ENCODE measurements around the gene GREB1. TPM values are rescaled to one million over a fixed set of nuclear protein-coding genes. Genes with fewer than 3 reads are reported as not detected.

Gene GREB1
- total RNA-seq, 1 experiment from 2014 or later, result 0.90 TPM

DNA sequence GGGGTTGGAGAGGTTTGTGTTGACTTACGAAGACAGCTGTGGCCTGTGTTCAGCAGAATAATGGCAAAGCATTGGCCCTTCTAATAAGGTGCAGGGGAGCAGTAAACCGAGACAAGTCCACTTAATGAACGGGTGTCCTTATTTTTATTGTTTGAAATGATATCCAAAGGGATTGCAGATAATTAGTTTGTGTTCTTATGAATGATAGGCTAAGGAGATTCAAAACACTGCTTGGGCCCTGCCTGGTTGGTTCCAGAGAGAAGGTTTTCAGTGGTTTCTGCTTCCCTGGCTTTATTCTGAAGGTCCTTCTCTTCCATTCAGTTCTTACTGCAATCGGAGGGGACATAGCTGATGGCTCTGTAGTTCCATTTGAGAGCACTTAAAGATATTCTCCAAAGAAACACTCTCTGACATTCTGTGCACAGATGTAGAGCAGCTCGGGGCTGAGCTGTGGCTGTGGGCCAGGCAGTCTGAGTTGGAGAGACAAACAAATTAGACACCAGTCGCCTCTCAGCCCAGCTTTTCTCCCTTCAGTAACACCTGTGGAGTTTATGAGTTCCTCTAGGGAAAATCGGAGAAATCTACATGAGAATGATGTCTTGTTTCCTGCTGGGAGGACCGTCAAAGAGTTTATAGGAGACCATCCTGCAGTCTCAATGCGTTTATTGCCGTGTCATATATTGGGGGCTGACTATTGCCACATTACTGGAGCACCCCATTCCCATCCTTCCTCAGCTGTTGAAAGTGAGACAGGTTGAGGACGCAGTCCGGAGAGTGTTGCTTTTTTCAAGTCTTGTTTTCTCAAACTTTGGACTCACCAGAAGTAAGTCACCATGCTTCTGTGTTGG is 6.5 kb downstream of the GREB1 start:
- Mint-ChIP-seq H3K4me3 (ENCODE audit: low read depth, unreplicated experiment) (no peak overlapping the region), H3K27ac (ENCODE audit: unreplicated experiment) (no peak overlapping the region), H3K4me1 (ENCODE audit: low read depth, unreplicated experiment) (no peaks in the 10 kb centered on the region), H3K9me3 (ENCODE audit: low read depth, unreplicated experiment) (no peaks in the 10 kb centered on the region), H3K36me3 (ENCODE audit: insufficient read depth, unreplicated experiment) (no peaks in the 10 kb centered on the region), H3K27me3 (ENCODE audit: unreplicated experiment) (peaks cover 77% of the 10 kb centered on the region)
- CTCF ChIA-PET, result no interaction called here
- TF ChIP-seq, protein P1, sequence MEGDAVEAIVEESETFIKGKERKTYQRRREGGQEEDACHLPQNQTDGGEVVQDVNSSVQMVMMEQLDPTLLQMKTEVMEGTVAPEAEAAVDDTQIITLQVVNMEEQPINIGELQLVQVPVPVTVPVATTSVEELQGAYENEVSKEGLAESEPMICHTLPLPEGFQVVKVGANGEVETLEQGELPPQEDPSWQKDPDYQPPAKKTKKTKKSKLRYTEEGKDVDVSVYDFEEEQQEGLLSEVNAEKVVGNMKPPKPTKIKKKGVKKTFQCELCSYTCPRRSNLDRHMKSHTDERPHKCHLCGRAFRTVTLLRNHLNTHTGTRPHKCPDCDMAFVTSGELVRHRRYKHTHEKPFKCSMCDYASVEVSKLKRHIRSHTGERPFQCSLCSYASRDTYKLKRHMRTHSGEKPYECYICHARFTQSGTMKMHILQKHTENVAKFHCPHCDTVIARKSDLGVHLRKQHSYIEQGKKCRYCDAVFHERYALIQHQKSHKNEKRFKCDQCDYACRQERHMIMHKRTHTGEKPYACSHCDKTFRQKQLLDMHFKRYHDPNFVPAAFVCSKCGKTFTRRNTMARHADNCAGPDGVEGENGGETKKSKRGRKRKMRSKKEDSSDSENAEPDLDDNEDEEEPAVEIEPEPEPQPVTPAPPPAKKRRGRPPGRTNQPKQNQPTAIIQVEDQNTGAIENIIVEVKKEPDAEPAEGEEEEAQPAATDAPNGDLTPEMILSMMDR (IDR thresholded peaks at IDR 0.05; ENCODE audit: unreplicated experiment), result no peak
- DNase-seq, result no peak
- intact Hi-C loops (cut with micrococcal nuclease; ENCODE audit: unreplicated experiment), result no loop called here
- no TSS peak for BruUV-seq (replicated peaks)

DNA sequence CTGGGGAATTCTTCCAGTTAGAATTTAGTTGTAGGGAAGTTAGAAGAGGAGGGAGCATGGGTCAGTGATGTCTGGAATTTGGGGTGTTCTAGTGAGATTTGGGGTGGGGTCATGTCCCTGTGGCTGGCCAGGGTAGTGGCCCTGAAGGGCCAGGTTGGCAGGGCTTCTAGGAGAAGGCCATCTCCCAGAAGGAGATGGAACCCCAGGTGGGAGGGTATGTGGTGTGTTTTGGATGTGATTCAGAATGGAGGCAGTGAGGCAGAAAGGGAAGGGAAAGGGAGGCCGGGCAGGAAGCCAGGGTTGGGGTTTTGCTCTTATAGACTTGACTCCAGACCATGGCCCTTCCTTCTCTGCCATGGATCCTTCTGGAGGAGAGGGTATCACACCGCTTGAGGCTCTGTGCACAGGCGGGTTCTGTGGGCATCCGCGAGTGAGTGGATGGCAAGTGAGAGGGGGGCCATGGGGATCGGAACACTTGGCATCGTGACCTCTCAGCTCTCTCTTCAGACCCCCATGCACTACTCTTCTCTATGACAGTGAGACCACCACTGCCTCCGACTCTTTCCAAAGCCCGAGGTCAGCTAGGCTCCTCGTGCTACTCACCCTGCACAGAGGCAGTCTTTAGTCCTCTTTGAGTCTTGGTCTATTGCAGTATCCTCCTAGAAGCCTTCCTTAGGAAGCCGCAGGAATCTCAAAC is 7.3 kb downstream of the GREB1 start:
- no TSS peak for BruUV-seq (replicated peaks)
- no peak overlapping the region for H3K4me3 Mint-ChIP-seq (ENCODE audit: low read depth, unreplicated experiment)
- no peak for DNase-seq
- H3K27me3 Mint-ChIP-seq (ENCODE audit: unreplicated experiment), result peaks cover 69% of the 10 kb centered on the region
- H3K9me3 Mint-ChIP-seq (ENCODE audit: low read depth, unreplicated experiment), result no peaks in the 10 kb centered on the region
- no peaks in the 10 kb centered on the region for H3K36me3 Mint-ChIP-seq (ENCODE audit: insufficient read depth, unreplicated experiment)
- CTCF ChIA-PET, result no interaction called here
- TF ChIP-seq, protein P1 (IDR thresholded peaks at IDR 0.05; ENCODE audit: unreplicated experiment), result no peak
- no peak overlapping the region for H3K27ac Mint-ChIP-seq (ENCODE audit: unreplicated experiment)
- no peaks in the 10 kb centered on the region for H3K4me1 Mint-ChIP-seq (ENCODE audit: low read depth, unreplicated experiment)
- intact Hi-C loops (cut with micrococcal nuclease; ENCODE audit: unreplicated experiment), result no loop called here

GRCh38 chr2:11541693-11542274 is 7.9 kb downstream of the GREB1 start:
- Mint-ChIP-seq H3K4me3 (ENCODE audit: low read depth, unreplicated experiment) (no peak overlapping the region), H3K27me3 (ENCODE audit: unreplicated experiment) (peaks cover 63% of the 10 kb centered on the region), H3K27ac (ENCODE audit: unreplicated experiment) (no peak overlapping the region), H3K9me3 (ENCODE audit: low read depth, unreplicated experiment) (no peaks in the 10 kb centered on the region), H3K4me1 (ENCODE audit: low read depth, unreplicated experiment) (no peaks in the 10 kb centered on the region), H3K36me3 (ENCODE audit: insufficient read depth, unreplicated experiment) (no peaks in the 10 kb centered on the region)
- DNase-seq, result no peak
- no TSS peak for BruUV-seq (replicated peaks)
- CTCF ChIA-PET, result no interaction called here
- intact Hi-C loops (cut with micrococcal nuclease; ENCODE audit: unreplicated experiment), result no loop called here
- TF ChIP-seq, protein P1 (IDR thresholded peaks at IDR 0.05; ENCODE audit: unreplicated experiment), result no peak

GRCh38 chr2:11542275-11542819 is 8.5 kb downstream of the GREB1 start:
- no peaks in the 10 kb centered on the region for H3K36me3 Mint-ChIP-seq (ENCODE audit: insufficient read depth, unreplicated experiment)
- no peak overlapping the region for H3K4me3 Mint-ChIP-seq (ENCODE audit: low read depth, unreplicated experiment)
- no peak for DNase-seq
- CTCF ChIA-PET, result no interaction called here
- peaks cover 60% of the 10 kb centered on the region for H3K27me3 Mint-ChIP-seq (ENCODE audit: unreplicated experiment)
- TF ChIP-seq, protein P1 (IDR thresholded peaks at IDR 0.05; ENCODE audit: unreplicated experiment), result no peak
- no peaks in the 10 kb centered on the region for H3K4me1 Mint-ChIP-seq (ENCODE audit: low read depth, unreplicated experiment)
- BruUV-seq (replicated peaks), result no TSS peak
- intact Hi-C loops (cut with micrococcal nuclease; ENCODE audit: unreplicated experiment), result no loop called here
- no peaks in the 10 kb centered on the region for H3K9me3 Mint-ChIP-seq (ENCODE audit: low read depth, unreplicated experiment)
- H3K27ac Mint-ChIP-seq (ENCODE audit: unreplicated experiment), result no peak overlapping the region

All from Calu3 (cell line).